SJSA1 (cell line): ENCODE measurements around the gene TGM2. TPM values are rescaled to one million over a fixed set of nuclear protein-coding genes. Genes with fewer than 3 reads are reported as not detected.
"Not testable (repeated sequence)": the region's sequence is repeated elsewhere in the genome, so short reads cannot be mapped to it uniquely, and the experiment has no call there.

Experiments used
- DNase-seq, 2 experiments: peaks; one replicate each; pipeline ENCODE4 v3.0.0-alpha.2; 2015 to 2020; ENCODE audit warnings: low spot score in 2 of 2, low read depth in 1 of 2
- H3K27ac ChIP-seq: fragments of 250-450 bp; sonication (Bioruptor Pico); 2 replicates; pipeline ENCODE4 v1.5.1; 2020; ENCODE audit warnings: mild to moderate bottlenecking, moderate library complexity
- H3K27me3 ChIP-seq: fragments of 250-450 bp; sonication (Bioruptor Pico); replicated peaks from 2 replicates; pipeline ENCODE4 v1.5.1; 2020; ENCODE audit warnings: mild to moderate bottlenecking, moderate library complexity
- H3K36me3 ChIP-seq: fragments of 250-450 bp; sonication (Bioruptor Pico); 2 replicates; pipeline ENCODE4 v1.5.1; 2020; ENCODE audit warnings: mild to moderate bottlenecking
- H3K4me1 ChIP-seq: fragments of 250-450 bp; sonication (Bioruptor Pico); replicated peaks from 2 replicates; pipeline ENCODE4 v1.6.1; 2021; ENCODE audit warnings: mild to moderate bottlenecking
- H3K4me3 ChIP-seq: fragments of 250-450 bp; sonication (Bioruptor Pico); 2 replicates; pipeline ENCODE4 v1.5.1; 2020; ENCODE audit warnings: mild to moderate bottlenecking
- H3K9me3 ChIP-seq: fragments of 250-450 bp; sonication (Bioruptor Pico); replicated peaks from 2 replicates; pipeline ENCODE4 v1.5.1; 2020; ENCODE audit warnings: mild to moderate bottlenecking
- total RNA-seq: library from RNA; depleted of rRNA; stranded (reverse); fragments of >200 nt; shearing (Covaris generic); gene quantifications from 2 replicates; pipeline ENCODE4 v1.2.3, GENCODE V29; 2014

Gene TGM2
- total RNA-seq, 1 experiment from 2014 or later, result 32.2 TPM

DNA sequence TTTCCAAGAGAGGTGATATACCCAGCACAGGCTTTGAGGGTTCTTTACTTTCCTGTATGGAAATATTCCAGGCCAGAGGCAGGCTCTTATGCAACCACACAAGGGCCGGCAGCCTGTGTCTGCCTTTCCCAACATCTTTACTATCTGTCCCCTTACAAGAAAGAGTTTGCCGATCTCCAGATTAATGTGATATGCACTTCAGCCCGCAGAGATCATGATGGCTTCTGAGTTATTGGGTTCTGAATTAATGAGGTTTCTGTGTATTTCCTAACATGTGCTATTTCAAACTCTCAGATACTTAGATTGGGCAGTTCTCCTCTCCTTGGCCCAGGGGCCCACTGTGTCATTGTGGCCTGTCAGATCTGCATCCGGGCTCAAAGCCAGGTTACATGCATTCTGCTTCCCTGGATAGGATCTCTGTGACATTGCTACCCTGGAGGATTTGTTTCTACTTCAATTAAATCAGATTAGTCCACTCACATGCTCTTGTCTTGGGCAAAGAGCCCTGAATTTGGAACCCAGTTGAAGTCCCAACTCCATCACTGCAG is 56.6 kb downstream of the TGM2 start:
- no peaks in the 10 kb centered on the region for H3K9me3 ChIP-seq
- H3K27me3 ChIP-seq, result no peaks in the 10 kb centered on the region
- H3K4me3 ChIP-seq, result no peak overlapping the region
- no peak overlapping the region for H3K27ac ChIP-seq
- H3K4me1 ChIP-seq, result peaks cover 36% of the 10 kb centered on the region
- peak in 1 of 2 experiments; percentile 22 for DNase-seq
- no peaks in the 10 kb centered on the region for H3K36me3 ChIP-seq

DNA sequence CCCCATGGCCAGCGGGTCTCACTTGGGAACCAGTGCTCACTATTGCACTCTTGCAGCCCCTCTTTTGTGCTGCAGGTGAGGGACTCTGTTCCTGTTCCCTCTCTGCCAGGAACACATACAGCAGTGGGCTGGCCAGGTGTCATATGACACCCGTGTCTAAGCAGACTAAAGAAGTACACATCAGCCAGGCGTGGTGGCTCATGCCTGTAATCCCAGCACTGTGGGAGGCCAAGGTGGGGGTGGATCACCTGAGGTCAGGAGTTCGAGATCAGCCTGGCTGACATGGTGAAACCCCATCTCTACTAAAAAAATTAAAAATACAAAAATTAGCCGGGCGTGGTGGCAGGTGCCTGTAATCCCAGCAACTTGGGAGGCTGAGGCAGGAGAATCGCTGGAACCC is 57.2 kb downstream of the TGM2 start:
- peak in 1 of 2 experiments; percentile 29 for DNase-seq
- peaks cover 31% of the 10 kb centered on the region for H3K4me1 ChIP-seq
- H3K27ac ChIP-seq, H3K27me3 ChIP-seq, H3K36me3 ChIP-seq, H3K9me3 ChIP-seq, H3K4me3 ChIP-seq: not testable (repeated sequence)

DNA sequence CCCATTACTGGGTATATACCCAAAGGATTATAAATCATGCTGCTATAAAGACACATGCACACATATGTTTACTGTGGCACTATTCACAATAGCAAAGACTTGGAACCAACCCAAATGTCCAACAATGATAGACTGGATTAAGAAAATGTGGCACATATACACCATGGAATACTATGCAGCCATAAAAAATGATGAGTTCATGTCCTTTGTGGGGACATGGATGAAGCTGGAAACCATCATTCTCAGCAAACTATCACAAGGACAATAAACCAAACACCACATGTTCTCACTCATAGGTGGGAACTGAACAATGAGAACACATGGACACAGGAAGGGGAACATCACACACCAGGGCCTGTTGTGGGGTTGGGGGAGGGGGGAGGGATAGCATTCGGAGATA is 57.7 kb downstream of the TGM2 start:
- not testable (repeated sequence) for H3K27ac ChIP-seq, H3K4me3 ChIP-seq, H3K9me3 ChIP-seq, H3K36me3 ChIP-seq, DNase-seq, H3K27me3 ChIP-seq
- H3K4me1 ChIP-seq, result peaks cover 31% of the 10 kb centered on the region

DNA sequence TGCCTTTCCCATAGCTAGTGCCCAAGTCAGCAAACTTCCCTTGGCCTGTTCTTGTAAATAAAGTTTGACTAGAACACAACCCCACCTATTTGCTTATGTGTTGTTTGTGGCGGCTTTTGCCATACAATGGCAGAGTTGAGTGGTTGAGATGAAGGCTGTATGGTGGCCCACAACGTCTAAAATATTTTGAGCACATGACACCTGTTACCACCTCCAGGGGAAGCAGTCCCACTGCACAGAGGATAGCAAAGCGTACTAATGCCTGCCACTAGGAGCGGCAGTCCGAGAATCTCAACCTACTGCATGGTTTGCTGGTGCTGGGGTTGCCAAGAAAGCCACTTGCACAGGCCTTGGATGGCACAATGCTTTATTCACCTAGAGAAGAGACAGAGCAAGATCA is 58.6 kb downstream of the TGM2 start:
- Histone ChIP-seq H3K27ac (no peak overlapping the region), H3K4me1 (peaks cover 28% of the 10 kb centered on the region), H3K27me3 (no peaks in the 10 kb centered on the region), H3K9me3 (no peaks in the 10 kb centered on the region), H3K36me3 (no peaks in the 10 kb centered on the region), H3K4me3 (no peak overlapping the region)
- peak in 1 of 2 experiments; percentile 14 for DNase-seq

DNA sequence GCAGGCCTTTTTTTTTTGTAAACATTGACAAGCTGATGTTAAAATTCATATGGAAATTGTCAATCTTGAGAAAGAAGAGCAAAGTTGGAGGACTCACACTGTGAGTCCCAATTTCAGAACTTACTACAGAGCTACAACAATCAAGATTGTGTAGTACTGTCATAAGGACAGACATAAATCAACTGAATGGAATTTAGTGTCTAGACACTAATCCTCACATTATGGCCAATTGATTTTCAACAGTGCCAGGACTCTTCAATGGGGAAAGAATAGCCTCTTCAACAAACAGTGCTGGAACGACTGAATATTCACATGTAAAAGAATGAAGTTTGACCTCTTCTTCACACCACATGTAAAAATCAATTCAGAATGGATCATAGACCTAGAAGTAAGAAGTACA is 60.8 kb downstream of the TGM2 start:
- H3K27ac ChIP-seq, result no peak overlapping the region
- no peaks in the 10 kb centered on the region; the same call in 1 of the 2 replicates for H3K27me3 ChIP-seq
- H3K4me3 ChIP-seq, result no peak overlapping the region
- no peaks in the 10 kb centered on the region for H3K36me3 ChIP-seq
- DNase-seq, result no peak
- peaks cover 7% of the 10 kb centered on the region for H3K4me1 ChIP-seq
- no peaks in the 10 kb centered on the region for H3K9me3 ChIP-seq

DNA sequence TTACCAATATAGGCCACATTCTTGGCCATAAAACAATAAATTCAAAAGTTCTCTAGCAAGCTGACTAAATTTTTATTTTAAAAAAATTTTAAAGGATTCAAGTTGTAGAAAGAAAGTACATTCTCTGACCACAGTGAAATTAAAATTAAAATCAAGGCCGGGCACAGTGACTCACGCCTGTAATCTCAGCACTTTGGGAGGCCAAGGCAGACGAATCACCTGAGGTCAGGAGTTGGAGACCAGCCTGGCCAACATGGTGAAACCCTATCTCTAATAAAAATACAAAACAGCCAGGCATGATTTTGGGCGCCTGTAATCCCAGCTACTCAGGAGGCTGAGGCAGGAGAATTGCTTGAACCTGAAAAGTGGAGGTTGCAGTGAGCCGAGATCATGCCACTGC is 62.9 kb downstream of the TGM2 start:
- DNase-seq, H3K4me3 ChIP-seq, H3K4me1 ChIP-seq, H3K36me3 ChIP-seq, H3K27me3 ChIP-seq, H3K9me3 ChIP-seq, H3K27ac ChIP-seq: not testable (repeated sequence)

DNA sequence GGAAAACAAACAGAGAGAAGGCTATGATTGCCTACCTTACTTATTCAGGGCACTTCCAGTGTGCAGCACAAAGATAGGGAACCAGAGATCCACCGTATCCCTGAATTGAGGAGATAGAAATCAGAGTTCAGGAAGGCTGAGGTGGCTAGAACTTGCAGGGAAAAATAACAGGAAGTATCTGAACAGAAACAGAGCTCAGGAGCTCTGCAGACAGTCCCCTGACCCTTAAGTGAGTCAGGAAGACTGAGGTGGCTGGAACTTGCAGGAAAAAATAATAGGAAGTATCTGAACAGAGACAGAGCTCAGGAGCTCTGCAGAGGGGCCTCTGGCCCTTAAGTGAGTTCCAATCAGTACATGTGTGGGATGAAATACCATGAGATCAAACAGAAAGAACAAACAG is 66.1 kb downstream of the TGM2 start:
- Histone ChIP-seq H3K4me1 (peaks cover 13% of the 10 kb centered on the region), H3K36me3 (peaks cover under 1% of the 10 kb centered on the region), H3K27me3 (no peaks in the 10 kb centered on the region; the same call in 1 of the 2 replicates), H3K27ac (no peak overlapping the region), H3K9me3 (no peaks in the 10 kb centered on the region), H3K4me3 (no peak overlapping the region)
- no peak for DNase-seq

DNA sequence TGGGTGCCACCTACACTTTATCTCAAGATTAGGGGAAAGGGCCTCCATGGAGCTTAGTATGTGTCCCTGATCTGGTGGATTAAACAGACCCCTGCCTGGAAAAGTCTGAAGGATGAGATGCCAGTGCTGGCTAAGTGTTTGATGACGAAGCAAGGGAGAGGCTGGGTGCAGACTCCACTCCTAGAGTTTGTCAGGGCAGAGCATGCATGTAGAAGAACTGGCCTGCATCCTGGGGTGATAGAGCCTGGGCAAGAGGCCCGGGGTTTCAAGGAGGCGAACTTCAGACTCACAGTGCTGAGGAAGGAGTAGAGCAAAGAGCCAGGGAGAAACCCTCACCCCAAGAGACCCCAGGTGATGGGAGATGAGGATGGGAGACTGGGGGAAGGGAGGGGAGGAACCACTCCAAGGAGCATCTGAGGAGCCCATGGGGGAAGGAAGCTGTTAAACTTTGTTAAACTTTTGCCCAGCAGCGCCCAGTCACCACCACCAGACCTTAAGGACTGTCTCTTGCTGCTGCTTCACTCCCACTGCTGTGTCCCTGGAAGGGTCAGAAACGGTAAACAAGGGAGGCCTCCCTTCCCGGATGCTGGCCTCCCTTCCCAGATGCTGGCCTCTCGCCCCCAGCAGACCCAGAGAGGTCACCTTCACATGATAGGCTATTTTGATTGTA is 69.9 kb downstream of the TGM2 start:
- Histone ChIP-seq H3K4me3 (no peak overlapping the region), H3K9me3 (no peaks in the 10 kb centered on the region), H3K27me3 (no peaks in the 10 kb centered on the region; the same call in 1 of the 2 replicates), H3K4me1 (peaks cover 29% of the 10 kb centered on the region), H3K27ac (peak overlapping the region; percentile 9; the same call in 1 of the 2 replicates), H3K36me3 (peaks cover 33% of the 10 kb centered on the region)
- DNase-seq, result no peak

DNA sequence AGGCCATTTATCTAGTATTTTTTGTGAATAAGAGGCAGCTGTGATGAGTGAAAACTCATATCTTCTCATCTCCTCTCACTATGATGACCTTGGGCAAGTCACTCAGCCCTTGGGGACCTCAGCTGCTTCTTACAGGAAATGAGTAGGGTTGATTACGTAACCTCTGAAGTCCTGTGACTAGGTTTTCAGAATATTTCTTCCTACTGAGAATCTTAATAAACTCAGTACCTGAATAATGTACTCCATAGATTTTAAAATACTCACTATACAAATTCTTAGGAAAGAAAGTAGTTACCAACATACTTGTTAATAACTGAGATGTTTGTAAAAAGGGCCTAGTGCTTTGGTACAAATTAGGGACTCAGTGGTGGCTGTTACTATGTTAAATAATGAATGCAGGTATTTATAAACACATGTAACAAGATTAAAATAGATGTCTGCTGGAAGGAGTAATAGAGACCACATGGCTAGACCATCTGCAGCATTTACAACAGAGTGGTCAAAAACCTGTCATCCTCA is 70.6 kb downstream of the TGM2 start:
- H3K4me1 ChIP-seq, result peaks cover 29% of the 10 kb centered on the region
- no peak overlapping the region for H3K4me3 ChIP-seq
- DNase-seq, result no peak
- H3K27ac ChIP-seq, result peak overlapping the region; percentile 9; the same call in 1 of the 2 replicates
- no peaks in the 10 kb centered on the region; the same call in 1 of the 2 replicates for H3K27me3 ChIP-seq
- H3K9me3 ChIP-seq, result no peaks in the 10 kb centered on the region
- peaks cover 40% of the 10 kb centered on the region for H3K36me3 ChIP-seq

DNA sequence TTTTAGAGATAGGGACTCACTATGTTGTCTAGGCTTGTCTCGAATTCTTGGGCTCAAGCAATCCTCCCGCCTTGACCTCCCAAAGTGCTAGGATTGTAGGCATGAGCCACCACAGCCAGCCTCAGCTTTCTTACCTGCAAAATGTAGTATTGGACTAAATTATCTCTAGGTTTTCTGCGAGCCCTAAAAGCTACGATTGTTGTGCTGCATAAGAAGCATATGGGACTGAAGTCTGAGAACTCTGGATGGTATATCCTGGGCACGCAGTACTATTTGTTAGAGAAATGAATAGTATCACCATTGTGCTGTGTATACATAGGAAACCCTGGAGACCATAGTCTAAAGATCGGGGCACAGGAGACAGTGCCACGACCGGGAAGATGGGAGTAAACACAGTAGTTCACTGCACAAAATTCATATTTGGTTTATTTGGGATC is 71.4 kb downstream of the TGM2 start:
- H3K27ac ChIP-seq, result no peak overlapping the region

DNA sequence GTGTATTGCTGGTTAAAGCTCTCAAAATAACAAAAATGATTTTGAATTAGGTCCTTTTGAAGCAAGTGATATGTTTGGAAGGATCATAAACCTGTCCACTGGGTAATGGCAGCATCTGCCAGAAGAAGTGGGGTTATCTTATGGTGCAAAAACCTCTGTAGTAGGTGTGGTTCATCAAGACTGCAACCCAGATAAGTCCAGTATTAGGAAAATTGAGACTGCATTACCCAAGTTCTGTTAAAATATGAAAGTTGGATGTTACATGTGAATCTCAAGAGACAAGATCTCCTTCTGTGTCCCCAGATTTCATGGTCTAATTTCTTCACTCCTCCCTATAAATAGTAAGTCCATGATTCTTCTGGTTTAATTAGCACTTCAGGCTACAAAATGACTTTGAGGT is 72.2 kb downstream of the TGM2 start:
- no peaks in the 10 kb centered on the region for H3K27me3 ChIP-seq
- H3K4me3 ChIP-seq, result no peak overlapping the region
- H3K4me1 ChIP-seq, result peaks cover 26% of the 10 kb centered on the region
- DNase-seq, result no peak
- no peaks in the 10 kb centered on the region for H3K9me3 ChIP-seq
- no peak overlapping the region for H3K27ac ChIP-seq
- peaks cover 55% of the 10 kb centered on the region for H3K36me3 ChIP-seq

More for the DNA sequence above, 71.4 kb downstream of the TGM2 start:
- no peak overlapping the region for H3K4me3 ChIP-seq
- H3K4me1 ChIP-seq, result peaks cover 26% of the 10 kb centered on the region
- H3K27me3 ChIP-seq, result no peaks in the 10 kb centered on the region
- peaks cover 48% of the 10 kb centered on the region for H3K36me3 ChIP-seq
- no peaks in the 10 kb centered on the region for H3K9me3 ChIP-seq
- no peak for DNase-seq

DNA sequence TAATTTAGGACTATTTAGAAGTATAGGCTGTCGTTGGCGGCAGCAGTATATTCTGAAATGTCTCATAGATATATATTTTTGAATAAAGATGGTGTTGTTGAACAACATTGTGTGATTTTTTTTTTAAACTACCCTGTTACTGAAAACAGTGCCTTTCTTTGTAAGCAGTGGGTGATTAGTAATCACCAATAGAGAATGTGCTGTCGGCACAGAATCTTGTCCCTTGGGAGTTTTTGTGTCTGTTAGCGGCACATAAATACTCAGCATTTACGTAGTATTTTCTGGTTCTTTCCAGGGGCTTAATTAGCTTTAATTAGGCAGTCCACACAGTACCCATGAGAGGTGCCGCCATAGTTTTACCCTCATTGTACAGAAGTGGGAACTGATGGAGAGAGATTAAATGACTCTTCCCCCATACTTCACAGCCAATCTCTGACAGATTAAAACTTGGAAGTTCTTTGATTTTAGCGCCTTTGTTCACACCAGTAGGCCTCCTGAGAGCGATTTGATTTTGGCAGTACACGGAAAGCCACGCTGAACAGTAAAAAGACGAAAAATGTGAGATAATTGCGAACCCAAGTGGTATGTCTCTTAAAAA is 72.7 kb downstream of the TGM2 start:
- no peak overlapping the region for H3K4me3 ChIP-seq
- no peaks in the 10 kb centered on the region for H3K27me3 ChIP-seq
- peaks cover 31% of the 10 kb centered on the region for H3K4me1 ChIP-seq
- peaks cover 61% of the 10 kb centered on the region for H3K36me3 ChIP-seq
- DNase-seq, result no peak
- H3K9me3 ChIP-seq, result no peaks in the 10 kb centered on the region
- H3K27ac ChIP-seq, result no peak overlapping the region

DNA sequence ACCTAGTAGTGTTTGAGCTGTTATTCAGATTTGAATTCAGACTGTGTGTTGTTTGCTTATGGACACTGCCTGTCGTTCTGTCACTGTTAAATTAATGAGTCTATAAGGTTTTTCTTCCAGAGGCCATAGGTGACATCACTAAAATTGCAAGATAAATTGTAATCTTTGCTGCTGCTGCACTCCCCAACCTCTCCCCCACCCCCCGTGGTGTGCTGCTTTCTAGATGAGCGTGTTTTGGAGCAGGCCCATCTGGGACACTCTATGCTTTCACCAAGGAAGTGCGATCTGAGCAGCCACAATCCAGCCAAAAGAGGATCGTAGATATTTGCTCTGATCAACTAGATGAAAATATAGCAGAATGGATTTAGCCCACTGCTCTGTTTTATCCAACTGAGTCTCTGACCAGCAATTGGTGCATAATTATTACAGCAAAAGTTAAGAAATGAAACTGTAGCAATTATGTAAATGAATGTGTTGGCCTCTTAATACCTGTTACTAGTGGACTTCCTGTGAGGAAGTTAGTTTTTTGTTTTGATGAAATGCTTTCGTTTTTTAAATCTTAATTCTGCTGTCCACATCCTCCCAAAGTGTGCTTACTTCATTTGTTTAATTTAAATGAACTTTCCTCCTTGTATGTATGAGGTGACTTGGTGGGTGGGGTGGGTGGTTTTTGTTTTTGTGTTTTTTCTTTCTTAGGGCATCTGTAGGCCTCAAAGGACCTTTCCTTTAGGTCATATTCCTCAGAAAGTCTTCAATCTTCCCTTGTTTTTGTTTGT is 73.4 kb downstream of the TGM2 start:
- H3K27ac ChIP-seq, result no peak overlapping the region
- no peaks in the 10 kb centered on the region for H3K9me3 ChIP-seq
- no peak for DNase-seq
- H3K27me3 ChIP-seq, result no peaks in the 10 kb centered on the region
- peaks cover 39% of the 10 kb centered on the region for H3K4me1 ChIP-seq
- H3K4me3 ChIP-seq, result no peak overlapping the region
- H3K36me3 ChIP-seq, result peaks cover 68% of the 10 kb centered on the region
